Measurements from ENCODE around the gene TBX4.

Gene TBX4

DNA sequence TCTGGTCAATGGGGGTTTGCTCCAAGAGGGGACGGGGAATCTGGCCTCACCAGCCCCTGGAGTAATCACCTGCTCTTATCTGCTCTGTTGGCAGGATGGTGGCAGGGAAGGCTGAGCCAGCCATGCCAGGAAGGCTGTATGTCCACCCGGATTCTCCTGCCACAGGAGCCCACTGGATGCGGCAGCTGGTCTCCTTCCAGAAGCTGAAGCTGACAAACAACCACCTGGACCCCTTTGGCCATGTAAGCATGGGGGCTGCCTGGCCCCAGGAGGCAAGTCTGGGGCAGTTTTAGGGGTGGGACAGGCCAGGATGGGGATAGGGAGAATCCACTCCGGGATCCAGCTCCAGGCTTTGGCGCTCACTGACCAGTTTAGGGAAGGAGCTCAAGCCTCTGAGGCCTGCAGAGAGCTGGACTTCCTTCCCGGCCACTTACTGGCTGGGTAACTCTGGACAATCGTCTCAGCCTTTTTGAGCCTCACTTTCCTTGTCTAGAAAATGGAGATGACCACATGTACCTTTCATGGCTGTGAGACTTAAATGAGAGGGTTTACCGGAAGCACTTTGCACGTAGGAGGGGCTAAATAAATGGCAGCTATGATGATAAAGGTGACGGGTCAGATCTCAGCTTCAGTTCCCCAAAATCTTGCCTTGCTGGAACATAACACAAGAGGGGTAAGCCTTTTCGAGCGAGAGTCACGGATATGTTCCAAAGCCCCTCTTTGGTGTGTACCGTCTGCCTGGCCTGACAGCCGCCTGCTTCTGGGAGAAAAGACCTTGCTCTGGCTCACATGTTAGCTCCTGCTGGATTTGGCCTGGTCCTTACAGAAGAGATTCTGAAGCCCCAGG, 15.4 kb downstream of the TBX4 start:
- no peak for FAIRE-seq

DNA sequence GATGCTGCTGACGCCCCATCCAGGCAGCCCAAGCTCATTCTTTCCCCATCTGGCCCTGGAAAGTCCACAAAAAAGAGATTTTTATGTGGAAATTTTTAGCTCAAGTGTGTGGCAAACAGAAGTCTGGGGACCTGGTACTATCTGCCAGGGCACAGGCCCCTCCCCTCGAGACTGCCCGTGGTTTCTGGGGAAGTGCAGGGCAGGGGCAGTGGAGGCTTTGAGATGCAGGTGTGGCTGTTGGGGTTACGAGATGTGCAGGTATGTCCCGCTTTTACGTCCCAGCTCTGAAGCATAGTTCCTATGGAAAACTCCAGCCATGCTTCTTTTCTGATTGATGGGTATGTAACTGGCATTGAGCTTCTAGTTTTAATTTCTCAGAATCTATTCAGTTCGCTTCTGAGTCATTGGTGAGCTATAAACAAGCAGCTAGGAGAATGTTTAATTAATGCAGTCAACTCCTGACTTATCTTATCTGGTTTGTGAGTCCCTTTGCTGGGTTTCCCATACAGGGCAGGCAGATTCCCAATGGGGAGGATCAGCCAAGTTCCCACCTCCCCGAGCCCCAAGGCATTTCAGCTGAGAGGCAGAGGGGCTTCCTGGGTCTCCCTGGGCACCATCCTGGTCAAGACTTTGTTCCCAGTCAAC, 16.2 kb downstream of the TBX4 start:
- FAIRE-seq = no peak

DNA sequence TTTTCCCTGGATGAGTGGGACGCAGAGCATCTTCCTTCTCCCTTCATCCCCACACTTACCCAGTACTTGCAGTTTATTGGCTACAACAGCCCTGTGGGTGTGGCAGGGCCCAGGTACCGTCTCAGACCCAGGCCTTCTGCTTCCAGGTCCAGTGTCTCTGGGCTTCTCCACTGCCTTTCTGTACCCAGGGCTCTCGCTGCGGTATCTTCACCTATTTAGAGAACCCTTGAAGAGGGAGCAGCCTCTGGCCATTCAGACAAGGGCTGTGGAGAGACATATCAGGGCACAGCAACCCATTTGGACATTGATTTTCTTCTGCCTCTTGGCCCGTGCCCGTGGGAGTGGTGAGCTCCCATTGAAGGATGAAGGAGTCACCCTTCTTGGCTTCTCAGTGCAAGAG, 17.3 kb downstream of the TBX4 start:
- FAIRE-seq = no peak

DNA sequence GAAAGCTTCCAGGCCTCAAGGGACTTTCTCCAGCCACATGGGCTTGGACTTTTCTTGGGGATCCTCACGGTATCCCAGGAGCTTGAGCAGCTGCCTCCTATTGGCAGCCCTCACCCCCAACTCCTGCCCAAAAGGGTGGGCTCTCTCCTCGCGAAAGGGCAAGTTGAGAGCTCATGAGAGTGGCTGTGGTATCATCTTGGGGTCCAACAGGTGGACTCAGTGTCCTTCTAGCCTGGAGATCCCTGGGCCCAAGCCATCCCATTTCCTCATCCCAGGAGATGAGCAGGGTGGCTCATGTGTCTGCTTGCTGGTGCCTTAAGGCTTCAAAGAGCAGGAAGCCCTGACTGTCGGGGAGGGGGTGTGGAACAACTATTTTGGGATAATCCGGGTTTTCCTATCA, 17.7 kb downstream of the TBX4 start:
- no peak for FAIRE-seq

DNA sequence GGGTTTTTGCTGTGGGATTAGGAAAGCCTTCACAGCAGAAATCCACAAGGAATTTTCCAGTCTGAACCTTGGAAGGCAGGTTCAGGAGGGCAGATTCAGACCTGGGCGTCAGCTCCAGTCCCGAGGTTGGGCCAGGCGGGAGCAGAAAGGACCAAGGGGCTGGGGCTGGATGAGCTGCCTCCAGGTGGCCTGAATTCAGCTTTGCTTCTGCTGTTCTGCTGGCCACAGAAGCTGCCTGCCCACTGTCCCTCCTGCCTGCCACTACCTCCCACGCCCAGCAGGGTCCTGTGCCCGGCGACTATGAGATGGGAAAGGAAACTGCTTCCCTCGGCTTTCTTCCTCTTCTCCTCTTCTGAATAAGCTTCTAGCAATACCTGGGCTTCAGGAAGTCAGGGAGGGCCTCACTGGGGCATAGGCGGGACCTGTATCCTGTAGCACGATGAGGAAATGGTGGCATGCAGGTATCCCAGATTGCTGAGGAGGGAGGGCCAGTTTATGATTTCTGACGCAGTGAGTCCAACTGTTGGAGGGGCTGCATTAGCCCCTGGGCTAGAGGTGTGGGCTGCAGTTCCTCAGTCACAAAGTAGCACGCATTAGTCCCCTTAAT, 18.4 kb downstream of the TBX4 start:
- no peak for FAIRE-seq

DNA sequence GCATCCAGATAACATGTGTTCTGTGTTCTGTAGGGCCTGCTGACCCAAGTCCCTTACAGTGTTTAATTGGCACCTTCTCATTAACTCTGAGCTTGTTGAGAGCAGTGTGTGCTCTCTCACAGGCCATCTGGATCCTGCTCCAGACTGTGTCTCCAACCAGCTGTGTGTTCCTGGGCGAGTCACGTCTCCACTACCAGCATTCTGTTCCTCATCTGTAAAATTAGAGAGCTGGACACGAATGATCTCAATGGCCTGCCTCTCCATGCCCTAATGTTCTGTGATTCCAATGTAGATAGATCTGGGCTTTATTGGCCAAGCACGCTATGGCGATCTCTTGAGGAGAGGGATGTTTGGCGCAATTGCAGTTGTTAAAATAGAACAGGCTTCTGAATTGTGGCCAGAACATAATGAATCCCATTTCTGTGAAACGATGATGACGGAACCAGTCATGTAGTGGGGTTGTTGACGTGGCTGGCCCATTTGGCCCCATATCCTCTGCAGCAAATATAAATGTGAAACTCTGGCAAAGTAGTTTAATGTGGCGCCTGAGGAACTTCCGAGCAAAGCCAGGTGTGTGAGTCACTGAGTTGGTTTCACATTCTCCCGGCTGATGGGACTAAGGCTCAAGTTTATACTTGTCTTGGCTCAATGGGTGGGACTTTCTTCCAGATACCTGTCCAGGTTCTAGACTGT, 22.2 kb downstream of the TBX4 start:
- no peak for FAIRE-seq

DNA sequence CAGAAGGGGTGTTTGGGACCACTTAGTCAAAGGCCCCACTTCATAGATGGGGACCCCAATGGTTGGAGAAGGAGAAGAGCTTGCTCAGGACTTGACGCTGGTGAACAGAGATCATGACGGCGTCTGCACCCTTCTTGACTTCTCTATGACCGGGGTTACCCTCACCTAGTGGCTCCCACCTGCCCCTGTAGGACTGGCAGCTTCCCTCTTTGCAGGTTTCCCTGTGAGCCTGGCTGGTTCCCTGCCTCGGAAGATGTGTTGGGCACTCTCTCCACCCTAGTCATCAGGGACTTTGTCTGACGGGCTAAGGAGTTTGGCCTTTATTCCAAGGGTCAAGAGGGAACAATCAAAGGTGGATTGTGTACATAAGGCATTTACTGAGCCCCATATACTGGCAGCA, 22.7 kb downstream of the TBX4 start:
- FAIRE-seq = no peak

DNA sequence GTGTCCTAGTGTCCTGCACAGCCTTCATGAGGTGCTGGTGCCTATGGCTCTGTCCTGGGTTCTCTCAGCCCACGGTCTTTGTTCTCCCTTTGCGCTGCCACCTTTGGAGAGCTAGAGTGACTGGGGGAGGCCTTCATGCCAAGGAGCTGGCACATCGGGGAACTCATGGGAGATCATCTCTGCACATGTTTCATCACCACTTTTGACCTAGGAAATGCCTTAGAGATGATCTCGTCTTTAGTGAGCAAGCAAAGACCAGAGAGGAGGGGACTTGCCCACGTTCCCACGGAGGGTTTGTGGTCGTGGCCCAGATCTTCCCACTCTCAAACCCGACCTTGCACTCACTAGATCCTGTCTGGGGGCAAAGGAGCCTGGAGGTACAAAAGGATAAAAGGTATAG, 23.5 kb downstream of the TBX4 start:
- FAIRE-seq = no peak

DNA sequence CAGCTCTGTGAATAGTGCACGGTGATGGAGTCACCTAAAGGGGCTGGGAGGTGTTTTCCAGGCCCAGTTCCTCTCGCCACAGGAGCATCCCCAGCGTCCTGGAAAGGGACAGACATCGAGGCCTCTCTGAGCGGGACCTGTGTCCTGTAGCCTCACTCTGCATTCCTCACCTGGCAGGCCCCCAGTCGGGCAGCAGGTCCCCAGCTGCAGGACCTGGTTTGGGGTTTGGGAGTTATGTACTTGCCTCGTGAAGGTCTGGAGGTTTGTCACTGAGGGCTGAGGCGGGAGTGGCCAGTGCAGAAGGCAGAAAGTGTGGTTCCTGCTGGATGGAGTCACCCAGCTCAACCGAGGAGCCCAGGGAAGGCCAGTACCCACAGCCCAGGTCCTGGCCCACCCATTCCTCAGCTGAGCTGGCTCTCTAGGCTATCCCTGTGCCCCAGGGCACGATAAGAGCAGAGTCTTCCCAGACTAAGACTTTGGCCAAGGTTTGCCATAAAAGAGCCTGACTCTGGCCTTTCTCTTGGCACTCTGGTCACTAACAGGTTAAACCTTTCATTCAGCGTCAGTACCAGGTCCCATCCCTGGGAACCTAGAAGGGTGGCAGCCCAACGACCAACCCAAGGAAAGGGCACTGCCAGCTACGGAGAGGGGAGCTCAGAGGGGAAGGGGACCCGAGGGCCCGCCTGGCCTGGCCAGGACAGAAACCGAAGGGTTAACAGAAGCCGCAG, 24.4 kb downstream of the TBX4 start:
- no peak for FAIRE-seq

DNA sequence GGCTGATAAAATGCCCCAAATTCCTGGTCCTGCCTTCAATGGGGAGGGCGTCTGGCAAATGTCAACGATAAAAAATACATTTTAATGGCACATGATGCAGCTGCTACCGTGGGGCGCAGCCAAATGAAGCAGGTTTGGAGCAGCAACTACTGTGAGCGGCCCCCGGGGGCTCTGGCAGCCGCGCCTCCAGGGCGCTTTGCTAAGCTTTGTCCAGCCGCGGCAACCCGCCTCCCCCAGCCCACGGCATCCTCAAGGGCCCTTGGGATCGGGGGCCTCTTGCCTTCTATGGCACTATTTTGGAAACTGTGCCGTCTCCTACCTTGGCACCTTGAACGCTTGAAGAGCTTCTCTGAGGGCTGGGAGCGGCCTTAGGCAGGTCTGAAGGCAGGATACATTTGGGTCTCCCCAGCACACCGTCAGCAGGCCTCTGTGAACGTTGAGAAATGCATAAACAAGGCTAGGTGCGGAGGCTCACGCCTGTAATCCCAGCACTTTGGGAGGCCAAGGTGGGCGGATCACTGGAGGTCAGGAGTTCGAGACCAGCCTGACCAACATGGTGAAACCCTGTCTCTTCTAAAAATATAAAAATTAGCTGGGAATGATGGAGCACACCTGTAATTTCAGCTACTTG, 25.1 kb downstream of the TBX4 start:
- FAIRE-seq = no peak

DNA sequence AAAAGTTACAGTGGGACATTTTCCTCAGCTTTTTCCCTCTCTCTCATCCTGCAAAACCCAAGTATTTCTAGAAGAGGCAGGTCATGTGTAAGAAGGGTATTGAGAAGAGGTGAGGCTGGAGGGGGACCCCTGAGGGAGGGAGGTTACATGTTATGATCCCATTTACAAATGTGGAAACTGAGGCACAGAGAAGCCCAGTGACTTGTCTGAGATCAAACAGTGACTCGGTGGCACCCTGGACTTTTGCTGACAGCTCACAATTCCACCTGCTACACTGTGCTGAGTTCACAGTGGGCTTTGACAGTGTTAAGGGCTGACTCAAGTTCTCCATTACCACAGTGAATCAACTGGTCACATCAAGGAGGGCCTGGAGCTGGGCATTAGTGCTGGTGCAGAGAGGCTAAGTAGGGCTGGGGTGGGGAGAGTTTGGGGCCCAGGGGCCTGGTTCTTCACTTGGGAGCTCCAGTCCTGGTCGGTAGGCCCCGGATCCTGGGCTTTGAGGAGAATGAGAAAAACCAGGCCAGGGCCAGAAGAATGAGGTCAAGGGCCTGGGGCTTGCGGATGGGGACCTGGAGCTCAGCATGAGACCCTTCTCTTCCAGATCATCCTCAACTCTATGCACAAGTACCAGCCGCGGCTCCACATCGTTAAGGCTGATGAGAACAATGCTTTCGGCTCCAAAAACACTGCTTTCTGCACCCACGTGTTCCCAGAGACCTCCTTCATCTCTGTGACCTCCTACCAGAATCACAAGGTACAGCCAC, 26.0 kb downstream of the TBX4 start:
- FAIRE-seq = no peak

DNA sequence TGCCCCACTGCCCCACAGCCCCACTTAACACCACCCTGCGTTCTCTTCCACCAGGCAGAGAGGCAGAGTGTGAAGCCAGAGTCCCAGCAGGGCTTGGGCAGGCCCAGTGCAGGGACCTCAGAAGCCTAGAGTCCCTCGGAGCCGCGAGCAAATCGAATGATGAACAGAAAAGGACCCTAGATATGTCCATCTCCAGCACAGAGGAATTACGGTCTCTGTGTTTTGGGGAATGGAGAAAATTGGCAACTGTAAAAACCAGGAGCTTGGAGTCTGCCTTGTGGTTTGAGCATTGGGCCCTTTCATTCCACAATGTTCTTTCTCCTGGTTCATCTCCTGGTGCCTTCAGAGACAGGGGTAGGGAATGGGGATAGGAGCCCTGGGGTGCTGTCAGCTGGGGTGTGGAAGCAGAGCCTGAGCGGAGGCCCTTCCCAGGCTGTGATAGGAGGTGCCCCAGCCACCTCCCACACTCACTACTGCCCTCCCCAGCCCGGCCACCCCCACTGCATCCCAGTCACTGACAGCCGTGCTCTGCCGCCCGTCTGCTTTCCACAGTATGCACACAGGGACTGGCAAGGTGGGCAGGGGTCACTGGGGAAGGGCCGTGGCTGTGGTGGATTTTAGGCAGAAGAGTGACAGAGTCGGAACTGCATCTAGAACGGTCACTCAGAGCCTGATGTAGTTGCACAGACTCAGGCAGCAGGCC, 26.7 kb downstream of the TBX4 start:
- FAIRE-seq = no peak

DNA sequence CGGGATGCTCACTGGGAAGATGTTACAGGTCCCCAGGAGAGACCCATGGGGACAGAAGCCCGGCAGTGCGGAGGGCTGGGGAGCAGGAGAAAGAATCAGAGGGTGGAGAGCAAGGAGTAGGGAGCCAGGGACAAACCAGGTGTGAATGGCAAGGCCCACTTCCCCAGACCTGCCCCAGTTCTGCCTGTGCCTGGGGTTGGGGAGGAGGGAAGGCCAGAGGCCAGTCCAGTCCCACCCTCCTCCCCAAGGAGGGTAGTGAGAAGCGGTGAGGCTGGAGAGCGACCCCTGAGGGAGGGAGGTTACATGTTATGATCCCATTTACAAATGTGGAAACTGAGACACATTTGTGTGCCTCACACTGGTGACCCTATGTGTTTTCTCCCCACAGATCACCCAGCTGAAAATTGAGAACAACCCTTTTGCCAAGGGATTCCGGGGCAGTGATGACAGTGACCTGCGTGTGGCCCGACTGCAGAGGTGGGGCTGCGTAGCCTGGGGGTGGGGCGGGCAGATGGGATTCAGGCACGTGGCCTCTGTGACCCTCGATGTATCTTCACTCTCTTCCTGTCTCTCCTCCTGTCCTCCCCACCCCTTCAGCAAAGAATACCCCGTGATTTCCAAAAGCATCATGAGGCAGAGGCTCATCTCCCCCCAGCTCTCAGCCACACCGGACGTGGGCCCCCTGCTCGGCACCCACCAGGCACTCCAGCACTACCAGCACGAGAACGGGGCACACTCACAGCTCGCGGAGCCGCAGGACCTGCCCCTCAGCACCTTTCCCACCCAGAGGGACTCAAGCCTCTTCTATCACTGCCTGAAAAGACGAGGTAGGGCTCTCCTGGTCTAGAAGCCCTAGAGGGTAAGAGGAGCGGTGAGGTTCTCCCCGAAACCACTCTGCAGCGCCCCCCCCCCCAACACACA, 27.5 kb downstream of the TBX4 start:
- no peak for FAIRE-seq

DNA sequence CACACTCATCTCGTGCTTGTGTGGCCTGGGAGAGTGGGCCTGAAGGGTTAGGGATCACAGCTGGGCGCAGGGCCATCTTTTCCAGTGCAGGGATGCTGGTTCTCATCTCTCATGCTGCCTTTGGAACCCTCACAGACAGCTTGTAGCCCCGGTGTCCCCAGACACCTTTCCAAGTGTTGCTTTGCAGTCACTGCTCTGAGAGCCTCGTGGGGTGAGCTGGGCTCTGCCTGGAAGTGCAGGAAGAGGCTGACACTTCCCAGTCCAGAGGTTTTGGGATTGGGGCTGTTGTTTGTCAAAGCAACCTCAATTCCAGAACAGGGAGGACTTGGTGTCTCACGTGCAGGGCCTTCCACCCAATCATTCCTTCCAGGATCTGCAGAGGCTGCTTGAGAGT, 28.2 kb downstream of the TBX4 start:
- FAIRE-seq = no peak

DNA sequence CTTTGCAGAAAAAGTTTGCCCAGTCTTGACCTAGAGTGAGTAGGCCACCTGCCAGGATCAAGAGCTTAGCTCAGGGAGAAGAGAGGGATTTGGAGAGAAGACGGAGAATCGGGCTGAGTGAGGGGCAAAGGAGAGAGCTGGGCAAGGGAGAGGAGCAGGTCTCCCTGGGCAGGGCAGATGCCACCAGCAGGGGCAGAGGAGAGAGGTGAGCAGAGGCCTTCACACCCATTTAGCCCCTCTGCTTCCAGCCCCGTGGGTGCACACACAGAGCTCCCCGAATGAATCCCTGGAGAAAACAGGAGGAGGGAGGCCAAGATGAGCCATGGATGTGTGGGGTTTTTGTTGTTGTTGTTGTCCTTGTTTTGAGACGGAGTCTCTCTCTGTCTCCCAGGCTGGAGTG, 29.2 kb downstream of the TBX4 start:
- FAIRE-seq = no peak

DNA sequence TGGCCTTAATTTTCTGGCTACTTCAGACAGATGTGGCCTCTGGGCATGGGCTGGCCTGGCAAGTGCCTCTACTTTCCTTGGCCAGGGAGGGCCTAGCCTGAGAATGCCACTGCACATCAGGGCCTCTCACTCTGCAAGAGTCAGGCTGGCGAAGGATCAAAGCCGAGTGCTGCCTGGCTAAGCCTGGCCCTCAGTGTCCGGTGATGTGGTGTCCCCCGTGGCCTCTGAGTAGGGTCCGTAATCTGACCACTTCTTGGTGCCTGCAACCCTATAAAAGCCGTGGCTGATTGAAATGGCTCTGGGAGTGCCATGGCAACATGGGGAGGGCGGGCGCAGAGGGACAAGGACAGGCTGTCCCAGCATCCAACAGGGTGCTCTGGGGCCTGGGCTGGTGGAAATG, 30.2 kb downstream of the TBX4 start:
- no peak for FAIRE-seq

DNA sequence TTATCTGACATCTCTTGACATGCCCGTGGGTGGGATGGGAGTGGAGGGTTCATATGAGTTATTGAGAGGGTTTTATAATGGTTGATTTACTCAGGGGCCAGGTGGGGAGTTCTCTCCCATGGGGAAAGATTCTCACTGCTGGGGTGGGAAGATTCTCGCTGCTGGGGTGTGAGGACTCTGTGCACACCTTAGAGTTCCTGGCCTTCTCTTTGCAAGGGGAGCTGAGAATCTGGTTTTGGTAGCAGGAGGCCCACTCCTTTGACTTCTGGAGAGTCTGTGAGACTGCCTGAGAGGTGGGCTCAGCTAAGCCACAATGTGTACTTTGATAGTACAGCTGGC, 31.5 kb downstream of the TBX4 start:
- FAIRE-seq = no peak

DNA sequence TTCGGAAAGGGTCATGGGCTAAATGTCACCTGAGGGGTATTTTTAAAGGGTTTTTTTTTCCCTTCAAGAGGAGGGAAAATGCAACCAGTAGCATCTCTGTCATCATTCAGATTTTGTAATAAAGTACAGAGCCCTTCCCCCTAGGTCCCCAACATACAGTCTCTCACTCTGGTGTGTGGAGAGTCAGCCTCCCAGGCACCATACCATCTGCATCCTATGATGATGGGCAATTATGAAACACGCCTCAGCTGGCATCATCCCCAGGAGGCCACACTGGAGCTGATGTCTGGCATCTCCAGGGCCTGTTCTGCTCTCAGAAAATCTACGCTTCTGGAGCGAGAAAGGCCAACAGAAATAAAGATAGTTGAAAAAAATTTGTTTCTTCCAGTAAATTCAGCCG, 32.0 kb downstream of the TBX4 start:
- FAIRE-seq = no peak

DNA sequence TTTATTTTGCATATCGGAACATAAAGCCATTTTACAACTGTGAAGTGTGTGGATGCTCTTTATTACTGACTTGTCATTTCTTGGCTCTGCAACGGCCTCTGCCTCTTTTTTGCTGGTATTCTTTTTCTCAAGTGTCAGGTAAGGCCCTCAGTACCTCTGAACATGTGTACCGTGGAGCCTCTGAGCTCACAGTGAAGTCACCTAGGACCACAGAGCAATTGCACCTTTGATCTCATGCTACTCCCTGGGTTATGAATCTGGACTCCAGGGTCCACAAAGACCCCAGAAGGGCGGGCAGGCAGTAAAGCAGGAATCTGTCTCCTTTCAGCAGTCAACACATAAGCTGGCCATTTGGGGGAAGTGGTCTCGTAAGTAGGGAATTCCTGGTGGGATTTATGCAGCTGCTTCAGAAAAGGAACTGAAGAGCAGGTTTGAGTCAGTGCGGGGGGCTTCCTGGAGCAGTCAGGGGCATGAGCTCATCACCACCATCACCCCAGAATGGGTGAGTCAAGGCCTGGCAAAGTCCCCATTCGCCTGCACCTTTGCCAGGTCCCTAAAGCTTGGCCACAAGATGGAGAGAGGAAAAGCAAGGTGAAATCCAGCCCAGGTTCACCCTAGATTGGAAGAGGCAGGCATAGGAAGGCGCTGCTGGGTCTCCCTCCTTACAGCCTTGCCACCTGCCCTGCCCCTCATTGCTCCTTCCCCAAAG, 33.0 kb downstream of the TBX4 start:
- FAIRE-seq = no peak

Data from endometrium (tissue), 2 donors.